ENCODE data around the gene MTARC2. TPM values are rescaled to one million over a fixed set of nuclear protein-coding genes. Genes with fewer than 3 reads are reported as not detected.

MTARC2 gene
- total and polyA plus RNA-seq, 2 of the 4 experiments (the other 2 are of a cell fraction) = 0.36 to 2.6 TPM

GRCh38 chr1:220747437-220748088 is 559 bp upstream of the MTARC2 start:
- BruUV-seq (replicated peaks) = no TSS peak
- H3K9me3 ChIP-seq (ENCODE audit: control insufficient read depth, insufficient read depth, low read length) = no peaks in the 10 kb centered on the region
- no peaks in the 10 kb centered on the region for H3K4me1 ChIP-seq (ENCODE audit: control insufficient read depth, insufficient read depth, low read length)
- no peak overlapping the region for H3K27ac ChIP-seq (ENCODE audit: insufficient read depth, low read length)
- H3K79me1 ChIP-seq (ENCODE audit: low read depth in 1 of 2, low read length in 2 of 2) = peaks cover 3 to 4% of the 10 kb centered on the region in 2 experiments; a peak in 2 of 4 replicates
- peak overlapping the region; percentile 85 for H3K4me2 ChIP-seq (ENCODE audit: low read depth, low read length)
- H3K9me1 ChIP-seq (ENCODE audit: insufficient read depth, low read length) = no peaks in the 10 kb centered on the region; the same call in 1 of the 2 replicates
- H2AK5ac ChIP-seq (ENCODE audit: low read depth, low read length) = no peak overlapping the region
- H3K14ac ChIP-seq (replicated peaks; ENCODE audit: low read depth, low read length) = 0 out of 2 replicates have a peak overlapping the region, but pooled peaks have one; percentile 2
- no peak for TF ChIP-seq POLR2A (IDR thresholded peaks at IDR 0.05; ENCODE audit: low read depth, low read length)
- TF ChIP-seq CEBPB (IDR thresholded peaks at IDR 0.05; ENCODE audit: low read depth, low read length) = peak; percentile 53; the same call in 1 of the 2 replicates
- H4K20me1 ChIP-seq (ENCODE audit: insufficient read depth, low read length) = no peaks in the 10 kb centered on the region
- dilution Hi-C loops (cut with HindIII; ENCODE audit: low sequenced_read_pairs, unreplicated experiment) = no loop called here
- no peak overlapping the region for H4K91ac ChIP-seq (ENCODE audit: insufficient read depth, low read depth, low read length)
- in situ Hi-C loops (cut with MboI; ENCODE audit: low sequenced_read_pairs) = no loop called here
- H2BK5ac ChIP-seq (ENCODE audit: low read depth, low read length, poor library complexity, severe bottlenecking) = no peak overlapping the region
- peak overlapping the region in 1 of 2 experiments; percentile 16; a peak in 1 of 4 replicates for H4K8ac ChIP-seq (ENCODE audit: low read depth in 2 of 2, low read length in 2 of 2)
- H3K36me3 ChIP-seq (ENCODE audit: control insufficient read depth, insufficient read depth, low read length) = no peaks in the 10 kb centered on the region
- H3K27me3 ChIP-seq (ENCODE audit: control insufficient read depth, insufficient read depth, low read length) = peaks cover 2% of the 10 kb centered on the region; the same call in 1 of the 2 replicates
- H2AK9ac ChIP-seq (replicated peaks; ENCODE audit: low read depth, low read length, poor library complexity) = peak overlapping the region; percentile 2
- ChIA-PET CTCF (interaction anchor here (0.5 to 3.8 kb wide), 4 partner anchors 10 to 507 kb away, joined by 3 to 19 read pairs (median 11); no protein-coding TSS in a partner anchor), POLR2A (ENCODE audit: unreplicated experiment) (interaction anchor here (0.6 kb wide), 1 partner anchor 13 kb away, joined by 4 read pairs; no protein-coding TSS in a partner anchor)
- no peak overlapping the region for H2BK20ac ChIP-seq (ENCODE audit: low read depth, low read length)
- H3K4me3 ChIP-seq (ENCODE audit: insufficient read depth, low read depth, low read length) = peak overlapping the region; percentile 54
- H3K9ac ChIP-seq (ENCODE audit: low read depth, low read length) = peak overlapping the region; percentile 20; the same call in 1 of the 2 replicates
- peak overlapping the region; percentile 99 for H2AFZ ChIP-seq (replicated peaks; ENCODE audit: low read length, poor library complexity)
- H3K56ac ChIP-seq (ENCODE audit: extremely low read depth, insufficient read depth, low read length) = no peak overlapping the region
- WGBS, 2 experiments (ENCODE audit: extremely low coverage in 2 of 2, insufficient read length in 1 of 2) = no CpG with 5 or more reads among the region's 18 CpGs
- H2BK15ac ChIP-seq (ENCODE audit: low read depth, low read length) = no peak overlapping the region
- H2BK120ac ChIP-seq (ENCODE audit: low read depth, low read length) = peak overlapping the region; percentile 28
- H3K4ac ChIP-seq (ENCODE audit: low read depth, low read length) = no peak overlapping the region
- no peak overlapping the region for H4K5ac ChIP-seq (ENCODE audit: low read depth, low read length)
- intact Hi-C loops (cut with micrococcal nuclease) = no loop called here
- DNase-seq = no peak
- no peak overlapping the region for H3K18ac ChIP-seq (ENCODE audit: low read depth, low read length)
- peak; percentile 43 for ATAC-seq (ENCODE audit: low read depth)
- peak overlapping the region; percentile 20; the same call in 1 of the 2 replicates for H3K23ac ChIP-seq (ENCODE audit: low read depth, low read length)
